Measurements from ENCODE around the gene AFG1L.
A peak's percentile ranks its signal among the peaks of the same experiment; 100 is the strongest.

The AFG1L gene

DNA sequence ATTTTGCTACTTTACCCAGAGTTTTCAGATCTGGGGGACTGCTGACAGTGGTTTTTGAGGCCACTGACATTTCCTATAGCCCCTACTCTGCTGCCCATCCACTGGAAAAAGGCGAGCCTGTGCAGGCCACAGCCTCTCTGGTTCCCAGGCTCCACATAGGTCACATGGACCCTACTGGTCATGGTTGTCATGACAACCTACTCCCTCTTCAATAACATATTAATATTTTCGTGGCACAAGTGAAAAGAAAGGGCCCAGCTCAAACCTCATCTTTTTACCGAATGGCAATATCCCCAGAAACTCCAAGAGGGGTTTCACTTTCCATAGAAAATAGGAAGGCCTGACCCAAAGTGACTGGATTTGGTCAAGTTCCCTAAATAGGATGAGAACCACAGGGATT is 254.9 kb downstream of the AFG1L start:
- POLR2A ChIA-PET = no interaction called here
- TF ChIP-seq FOXA1 (IDR thresholded peaks at IDR 0.05) = no peak
- no peak for TF ChIP-seq ELF4 (IDR thresholded peaks at IDR 0.05)
- no peak for TF ChIP-seq TARDBP (IDR thresholded peaks at IDR 0.05)
- TF ChIP-seq L3MBTL2 (conservative IDR thresholded peaks at IDR 0.05) = no peak
- TF ChIP-seq HDGF (IDR thresholded peaks at IDR 0.05; ENCODE audit: borderline replicate concordance) = no peak
- no peak for TF ChIP-seq ARNT (IDR thresholded peaks at IDR 0.05)
- TF ChIP-seq, protein P1, sequence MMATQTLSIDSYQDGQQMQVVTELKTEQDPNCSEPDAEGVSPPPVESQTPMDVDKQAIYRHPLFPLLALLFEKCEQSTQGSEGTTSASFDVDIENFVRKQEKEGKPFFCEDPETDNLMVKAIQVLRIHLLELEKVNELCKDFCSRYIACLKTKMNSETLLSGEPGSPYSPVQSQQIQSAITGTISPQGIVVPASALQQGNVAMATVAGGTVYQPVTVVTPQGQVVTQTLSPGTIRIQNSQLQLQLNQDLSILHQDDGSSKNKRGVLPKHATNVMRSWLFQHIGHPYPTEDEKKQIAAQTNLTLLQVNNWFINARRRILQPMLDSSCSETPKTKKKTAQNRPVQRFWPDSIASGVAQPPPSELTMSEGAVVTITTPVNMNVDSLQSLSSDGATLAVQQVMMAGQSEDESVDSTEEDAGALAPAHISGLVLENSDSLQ (IDR thresholded peaks at IDR 0.05) = no peak
- no peak for TF ChIP-seq FOXK2 (IDR thresholded peaks at IDR 0.05)
- TF ChIP-seq CTBP1 (IDR thresholded peaks at IDR 0.05; ENCODE audit: borderline replicate concordance) = no peak
- TF ChIP-seq FOXM1 (IDR thresholded peaks at IDR 0.05; ENCODE audit: borderline replicate concordance) = no peak
- TF ChIP-seq NFRKB (IDR thresholded peaks at IDR 0.05) = no peak
- TF ChIP-seq SUZ12 (IDR thresholded peaks at IDR 0.05) = no peak
- no peak for TF ChIP-seq ZNF384 (IDR thresholded peaks at IDR 0.05)
- no peak for DNase-seq (ENCODE audit: extremely low spot score)
- CTCF ChIA-PET = interaction anchor here (1.1 kb wide), 1 partner anchor 8 kb away, joined by 5 read pairs; no protein-coding TSS in a partner anchor

DNA sequence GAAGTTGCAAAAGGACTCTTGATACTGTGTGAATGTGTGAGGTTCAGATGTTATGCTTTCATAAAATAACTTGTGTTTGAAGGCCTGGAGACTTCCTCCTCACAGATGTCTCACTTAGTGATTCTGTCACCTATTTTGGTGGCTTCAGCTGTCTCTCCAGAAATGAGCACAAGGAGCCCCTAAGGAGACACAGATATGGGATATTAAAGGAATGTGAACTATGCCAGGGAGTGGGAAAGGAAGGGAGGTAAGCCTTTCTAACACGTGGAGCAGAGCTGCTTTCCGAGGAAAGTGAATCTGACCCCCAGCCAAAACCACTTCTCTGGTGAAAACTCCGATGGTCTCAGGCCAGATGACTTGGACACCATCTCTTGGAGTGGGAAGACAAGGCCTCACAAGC is 255.4 kb downstream of the AFG1L start:
- TF ChIP-seq ZNF384 (IDR thresholded peaks at IDR 0.05) (no peak), BHLHE40 (IDR thresholded peaks at IDR 0.05; ENCODE audit: borderline replicate concordance) (no peak), ELF4 (IDR thresholded peaks at IDR 0.05) (no peak)
- POLR2A ChIA-PET = interaction anchor here (1.0 kb wide), 1 partner anchor 8 kb away, joined by 4 read pairs; no protein-coding TSS in a partner anchor
- CTCF ChIA-PET = interaction anchor here (1.0 to 1.1 kb wide), 2 partner anchors 9 to 343 kb away, joined by 3 to 5 read pairs; no protein-coding TSS in a partner anchor
- DNase-seq (ENCODE audit: extremely low spot score) = no peak

DNA sequence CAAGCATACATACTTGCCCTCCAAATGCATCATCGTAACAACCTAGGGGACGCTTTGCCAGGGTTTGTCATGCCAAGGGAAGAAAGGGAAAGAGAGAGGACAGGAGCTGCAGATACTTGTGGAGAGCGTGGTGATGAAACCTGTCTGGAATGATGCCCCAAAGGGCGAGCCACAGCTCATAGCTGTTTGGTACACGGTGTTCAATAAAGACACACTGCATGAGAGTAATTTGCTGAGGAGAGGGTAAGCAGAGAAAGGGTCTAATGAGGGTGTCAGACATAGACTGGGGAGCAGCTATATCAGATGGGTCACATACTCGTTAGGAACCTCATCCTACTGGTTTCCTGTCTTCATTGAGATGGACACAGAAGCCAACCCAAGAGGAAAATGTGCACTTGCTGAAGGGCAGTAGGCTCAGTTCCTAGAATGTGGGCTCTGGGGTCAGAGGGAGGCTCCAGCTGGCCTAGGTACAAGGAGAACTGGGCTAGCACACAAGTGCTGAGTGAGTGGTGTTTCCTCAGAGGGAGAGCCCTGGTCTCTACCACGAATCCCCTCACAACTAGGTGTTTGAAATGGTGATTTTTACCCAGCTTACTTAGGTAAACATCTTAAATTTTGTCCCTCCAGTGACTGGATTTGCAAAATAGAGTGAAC is 260.7 kb downstream of the AFG1L start:
- no peak for DNase-seq (ENCODE audit: extremely low spot score)
- ChIA-PET CTCF (interaction anchor here (1.0 kb wide), 1 partner anchor 282 kb away, joined by 3 read pairs; no protein-coding TSS in a partner anchor), POLR2A (interaction anchor here (0.7 kb wide), 1 partner anchor 541 kb away, joined by 3 read pairs; no protein-coding TSS in a partner anchor)
- TF ChIP-seq CTBP1 (IDR thresholded peaks at IDR 0.05; ENCODE audit: borderline replicate concordance) (no peak), HDGF (IDR thresholded peaks at IDR 0.05; ENCODE audit: borderline replicate concordance) (no peak), ARNT (IDR thresholded peaks at IDR 0.05) (no peak), FOXM1 (IDR thresholded peaks at IDR 0.05; ENCODE audit: borderline replicate concordance) (no peak), TARDBP (IDR thresholded peaks at IDR 0.05) (no peak), L3MBTL2 (conservative IDR thresholded peaks at IDR 0.05) (no peak), ELF4 (IDR thresholded peaks at IDR 0.05) (no peak), BHLHE40 (IDR thresholded peaks at IDR 0.05; ENCODE audit: borderline replicate concordance) (no peak), FOXA1 (IDR thresholded peaks at IDR 0.05) (no peak), ZNF384 (IDR thresholded peaks at IDR 0.05) (no peak)

DNA sequence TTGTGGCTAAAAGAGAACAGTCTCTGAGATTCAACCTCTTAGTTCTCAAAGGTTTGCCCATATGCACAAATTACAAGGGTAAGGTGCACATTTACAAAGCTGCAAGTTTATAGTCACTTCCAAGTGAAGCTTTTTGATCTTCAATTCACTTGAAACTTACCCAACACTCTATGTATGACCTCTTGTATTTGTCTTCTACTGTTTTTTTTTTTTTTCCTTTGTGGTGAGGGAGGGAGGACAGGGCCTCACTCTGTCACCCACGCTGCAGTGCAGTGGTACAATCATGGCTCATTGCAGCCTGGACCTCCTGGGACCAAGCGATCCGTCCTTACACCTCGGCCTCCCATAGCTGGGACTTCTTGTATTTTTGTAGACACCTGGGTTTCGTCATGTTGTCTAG is 261.4 kb downstream of the AFG1L start:
- ChIA-PET CTCF (interaction anchor here (1.0 to 1.1 kb wide), 2 partner anchors 282 to 337 kb away, joined by 3 read pairs; no protein-coding TSS in a partner anchor), POLR2A (interaction anchor here (1.4 to 1.5 kb wide), 2 partner anchors 14 to 292 kb away, joined by 3 to 6 read pairs; partner anchors contain the start of gene ARMC2)
- DNase-seq (ENCODE audit: extremely low spot score) = no peak
- TF ChIP-seq CTBP1 (IDR thresholded peaks at IDR 0.05; ENCODE audit: borderline replicate concordance) = no peak
- no peak for TF ChIP-seq FOXM1 (IDR thresholded peaks at IDR 0.05; ENCODE audit: borderline replicate concordance)
- TF ChIP-seq LEF1 (IDR thresholded peaks at IDR 0.05; ENCODE audit: borderline replicate concordance) = no peak
- no peak for TF ChIP-seq SP1 (IDR thresholded peaks at IDR 0.05)
- TF ChIP-seq L3MBTL2 (conservative IDR thresholded peaks at IDR 0.05) = no peak
- TF ChIP-seq BHLHE40 (IDR thresholded peaks at IDR 0.05; ENCODE audit: borderline replicate concordance) = no peak
- TF ChIP-seq NFRKB (IDR thresholded peaks at IDR 0.05) = no peak
- TF ChIP-seq ELF4 (IDR thresholded peaks at IDR 0.05) = no peak
- TF ChIP-seq FOXA1 (IDR thresholded peaks at IDR 0.05) = no peak
- no peak for TF ChIP-seq ARNT (IDR thresholded peaks at IDR 0.05)
- TF ChIP-seq HDGF (IDR thresholded peaks at IDR 0.05; ENCODE audit: borderline replicate concordance) = no peak
- TF ChIP-seq, protein P1 (IDR thresholded peaks at IDR 0.05) = no peak
- TF ChIP-seq SUZ12 (IDR thresholded peaks at IDR 0.05) = no peak
- no peak for TF ChIP-seq TARDBP (IDR thresholded peaks at IDR 0.05)
- TF ChIP-seq FOXK2 (IDR thresholded peaks at IDR 0.05) = no peak
- TF ChIP-seq ZNF384 (IDR thresholded peaks at IDR 0.05) = no peak

DNA sequence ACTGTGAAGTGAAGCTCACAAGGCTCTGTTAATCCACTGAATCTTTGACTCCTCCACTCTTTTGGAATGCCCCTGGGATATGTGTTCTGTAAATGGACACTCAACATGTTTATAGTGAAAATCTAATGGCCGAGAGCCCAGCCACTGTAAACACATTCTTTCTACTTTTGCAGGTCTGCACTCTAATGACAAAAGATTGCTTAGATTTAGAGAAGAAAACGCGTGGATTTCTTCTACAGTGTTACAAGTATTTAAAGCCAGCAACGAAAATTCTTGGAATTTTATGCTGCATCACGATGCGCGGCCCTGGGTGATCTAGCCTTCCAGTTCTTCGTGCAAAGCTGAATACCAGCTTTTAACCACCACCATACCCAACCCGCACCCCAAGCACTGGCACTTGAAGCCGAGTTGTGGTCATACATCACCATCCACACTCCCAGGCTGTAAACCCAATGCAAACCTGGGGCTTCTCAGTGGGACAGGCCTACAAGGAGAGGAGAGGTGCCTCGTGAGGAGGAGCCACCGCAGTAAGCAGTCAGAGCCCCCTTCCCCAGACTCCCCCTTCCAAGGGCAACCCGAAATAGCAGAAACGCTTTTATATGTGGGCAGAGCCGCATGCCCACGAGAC is 262.1 kb downstream of the AFG1L start:
- no peak for TF ChIP-seq ZNF384 (IDR thresholded peaks at IDR 0.05)
- no peak for TF ChIP-seq FOXA1 (IDR thresholded peaks at IDR 0.05)
- TF ChIP-seq SUZ12 (IDR thresholded peaks at IDR 0.05) = no peak
- no peak for TF ChIP-seq SP1 (IDR thresholded peaks at IDR 0.05)
- CTCF ChIA-PET = interaction anchor here (0.7 to 1.1 kb wide), 3 partner anchors 281 to 814 kb away, joined by 3 to 5 read pairs (median 3); no protein-coding TSS in a partner anchor
- DNase-seq (ENCODE audit: extremely low spot score) = no peak
- POLR2A ChIA-PET = interaction anchor here (1.4 to 2.0 kb wide), 3 partner anchors 15 to 537 kb away, joined by 3 to 8 read pairs (median 6); partner anchors contain the start of genes ARMC2 and SESN1

DNA sequence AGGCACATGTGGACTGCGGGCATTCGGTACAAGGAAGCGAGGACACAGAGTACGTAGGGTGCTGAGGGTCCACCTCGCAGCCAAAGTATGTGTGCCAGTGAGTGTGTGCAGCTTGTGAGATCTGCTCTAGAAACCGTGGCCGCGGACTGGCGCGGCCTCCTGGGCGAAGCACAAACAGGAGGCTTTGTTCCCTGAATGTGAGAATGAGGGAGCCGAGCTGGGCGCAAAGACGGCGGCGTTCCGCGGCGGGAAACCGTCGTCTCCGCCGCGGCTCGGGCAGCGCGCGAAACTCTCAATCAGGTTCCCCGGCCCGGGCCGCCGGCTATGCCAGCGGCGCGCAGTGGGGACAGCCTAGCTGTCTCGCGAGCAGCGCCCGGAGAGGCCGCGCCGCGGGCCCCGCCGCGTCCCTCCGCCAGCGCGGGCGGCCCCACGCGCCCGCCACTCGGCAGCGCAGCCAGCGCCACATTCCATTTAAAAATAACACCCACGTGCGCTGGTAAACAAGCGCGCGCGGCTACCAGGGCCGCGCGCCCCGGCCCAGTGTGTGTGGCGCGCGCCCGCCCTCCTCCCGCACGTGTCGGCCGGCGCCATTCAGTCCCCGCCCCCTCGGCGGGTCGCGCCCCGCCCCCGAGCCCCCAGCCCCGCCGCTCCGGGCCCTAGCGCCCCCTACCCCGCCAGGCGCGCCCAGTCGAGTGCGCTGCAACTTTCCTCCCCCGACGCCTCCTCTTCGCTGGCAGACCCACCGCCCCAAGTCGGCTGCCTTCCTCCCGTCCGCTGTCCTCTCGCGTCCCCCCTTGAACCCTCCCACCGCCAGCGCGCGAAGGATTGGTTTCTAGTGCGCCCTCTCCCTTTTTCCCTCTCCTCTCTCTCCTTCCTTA is 262.9 kb downstream of the AFG1L start:
- POLR2A ChIA-PET = interaction anchor here (0.7 to 2.2 kb wide), 22 partner anchors 7 to 536 kb away, joined by 3 to 11 read pairs (median 4); partner anchors contain the start of genes ARMC2 and SESN1
- CTCF ChIA-PET = no interaction called here
- TF ChIP-seq L3MBTL2 (conservative IDR thresholded peaks at IDR 0.05) (peak; percentile 82), CTBP1 (IDR thresholded peaks at IDR 0.05; ENCODE audit: borderline replicate concordance) (no peak)
- peak; percentile 76 for DNase-seq (ENCODE audit: extremely low spot score)

All from HEK293T (cell line).